Measurements from ENCODE around the gene RAB2B.
"Not testable (repeated sequence)": the region's sequence is repeated elsewhere in the genome, so short reads cannot be mapped to it uniquely, and the experiment has no call there.

RAB2B gene

DNA sequence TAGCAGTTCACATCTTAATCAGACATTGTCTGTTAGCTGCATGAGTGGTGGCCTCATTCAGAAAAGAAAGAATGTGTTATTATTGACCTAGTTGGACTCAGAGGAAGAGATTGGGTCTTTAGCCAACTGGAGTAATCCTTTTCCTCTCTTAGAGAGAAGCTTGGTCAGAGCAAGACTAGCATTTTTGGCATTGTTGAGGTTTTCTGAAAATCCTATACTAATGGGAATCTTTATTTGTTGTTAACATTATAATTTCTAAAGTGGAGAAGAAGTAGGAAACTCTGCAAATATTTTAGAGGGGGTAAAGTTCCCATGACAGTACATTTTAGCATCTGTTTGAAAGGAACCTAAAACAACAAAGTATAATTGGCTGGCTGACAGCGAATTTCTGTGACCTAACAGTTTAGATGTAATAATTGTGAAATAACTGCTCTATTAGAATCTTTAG lies 9.9 kb upstream of the RAB2B start:
- DNase-seq = no peak

DNA sequence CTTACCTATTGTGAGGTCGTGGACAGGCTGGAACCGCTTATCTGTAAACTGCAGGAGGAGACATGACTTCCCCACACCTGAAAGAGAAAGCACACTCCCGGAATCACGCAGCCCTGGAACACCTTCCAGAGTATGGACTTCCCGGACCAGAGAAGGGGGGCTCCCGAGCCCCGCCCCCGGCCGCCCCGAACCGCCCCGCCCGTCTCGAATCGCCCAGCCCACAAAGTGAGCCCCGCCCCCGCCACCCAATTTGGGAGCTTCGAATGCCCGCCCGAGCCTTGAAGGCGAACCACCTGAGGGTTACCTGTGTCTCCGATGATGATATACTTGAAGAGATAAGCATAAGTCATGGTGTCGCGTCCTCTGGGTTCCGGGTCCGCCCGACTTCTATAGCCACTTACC lies 235 bp downstream of the RAB2B start:
- no peak for DNase-seq

- no peak for DNase-seq
Observed at GRCh38 chr14:21475767-21476522, 814 bp downstream of the RAB2B start.

- DNase-seq = no peak
Observed at GRCh38 chr14:21467616-21468015, 9.1 kb downstream of the RAB2B start.

- peak; percentile 100 for DNase-seq
Observed at GRCh38 chr14:21455912-21456667, 20.7 kb downstream of the RAB2B start, which contains the start of gene CHD8. TSS of gene CHD8 (minus strand) at chr14:21456123. CDS start at chr14:21431643, 24,480 bp downstream.

DNA sequence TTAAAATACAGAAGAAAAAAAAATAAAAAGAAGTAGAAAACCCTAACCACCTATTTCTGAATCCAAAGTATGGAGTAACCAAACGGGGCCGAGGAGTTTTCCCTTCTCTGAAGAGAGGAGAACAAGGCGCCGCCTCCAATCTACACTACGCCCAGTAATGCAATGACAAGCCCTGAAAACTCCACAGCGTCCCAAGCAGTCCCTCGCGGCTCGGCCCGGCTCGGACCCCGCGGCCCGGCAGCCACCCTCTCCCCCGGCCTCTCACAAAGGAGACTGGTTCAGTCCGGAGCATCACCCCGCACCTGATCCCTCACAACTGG lies 21.2 kb downstream of the RAB2B start:
- no peak for DNase-seq

DNA sequence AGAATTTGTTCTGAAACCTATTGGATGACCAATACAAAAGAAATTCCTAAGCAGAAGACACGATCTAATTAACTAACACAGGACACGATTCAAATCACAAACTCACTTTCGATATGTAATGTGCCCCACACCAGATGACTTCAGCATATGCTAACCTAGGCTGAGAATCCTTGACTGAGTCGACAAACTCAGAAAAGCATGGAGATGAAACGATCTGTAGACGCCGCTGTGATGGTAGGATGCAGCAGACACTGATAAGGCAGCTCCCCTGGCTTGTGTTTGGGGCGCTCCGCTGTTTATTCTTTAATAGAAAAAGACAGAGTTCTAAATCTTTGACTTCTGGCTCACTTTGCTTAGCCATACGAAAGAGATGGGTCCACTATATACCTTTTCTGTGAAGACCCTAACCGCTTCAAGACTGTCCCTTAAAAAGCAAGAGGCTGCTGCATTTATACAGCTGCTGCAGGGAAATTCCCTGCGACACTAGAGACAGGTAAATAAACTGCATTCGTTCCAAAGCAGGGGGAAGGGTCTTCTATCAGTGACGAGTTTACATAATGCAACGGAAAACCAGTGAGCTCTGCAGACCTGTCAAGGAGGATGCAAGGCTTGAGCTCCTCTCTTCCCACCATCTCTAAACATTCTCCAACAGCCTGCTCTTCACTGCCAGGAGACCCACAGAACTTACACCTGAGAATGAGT lies 21.8 kb downstream of the RAB2B start:
- DNase-seq = peak; percentile 16

GRCh38 chr14:21449899-21450216 lies 26.9 kb downstream of the RAB2B start:
- DNase-seq = no peak

DNA sequence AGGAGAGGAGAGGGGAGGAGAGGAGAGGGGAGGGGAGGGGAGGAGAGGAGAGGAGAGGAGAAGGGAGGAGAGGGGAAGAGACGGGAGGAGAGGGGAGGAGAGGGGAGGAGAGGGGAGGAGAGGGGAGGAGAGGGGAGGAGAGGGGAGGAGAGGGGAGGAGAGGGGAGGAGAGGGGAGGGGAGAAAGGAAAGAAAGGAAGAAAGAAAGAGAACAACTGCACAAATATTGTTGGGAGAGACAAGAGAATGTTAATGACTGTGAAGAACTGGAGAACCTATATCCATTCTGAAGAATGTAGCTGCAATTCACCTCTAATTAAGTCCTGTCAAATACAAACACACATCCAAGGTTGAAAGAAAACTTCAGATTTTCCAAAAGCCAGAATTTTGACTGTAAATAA lies 34.1 kb downstream of the RAB2B start:
- DNase-seq = not testable (repeated sequence)

- peak; percentile 63 for DNase-seq
Observed at GRCh38 chr14:21440859-21441258, 35.9 kb downstream of the RAB2B start.

DNA sequence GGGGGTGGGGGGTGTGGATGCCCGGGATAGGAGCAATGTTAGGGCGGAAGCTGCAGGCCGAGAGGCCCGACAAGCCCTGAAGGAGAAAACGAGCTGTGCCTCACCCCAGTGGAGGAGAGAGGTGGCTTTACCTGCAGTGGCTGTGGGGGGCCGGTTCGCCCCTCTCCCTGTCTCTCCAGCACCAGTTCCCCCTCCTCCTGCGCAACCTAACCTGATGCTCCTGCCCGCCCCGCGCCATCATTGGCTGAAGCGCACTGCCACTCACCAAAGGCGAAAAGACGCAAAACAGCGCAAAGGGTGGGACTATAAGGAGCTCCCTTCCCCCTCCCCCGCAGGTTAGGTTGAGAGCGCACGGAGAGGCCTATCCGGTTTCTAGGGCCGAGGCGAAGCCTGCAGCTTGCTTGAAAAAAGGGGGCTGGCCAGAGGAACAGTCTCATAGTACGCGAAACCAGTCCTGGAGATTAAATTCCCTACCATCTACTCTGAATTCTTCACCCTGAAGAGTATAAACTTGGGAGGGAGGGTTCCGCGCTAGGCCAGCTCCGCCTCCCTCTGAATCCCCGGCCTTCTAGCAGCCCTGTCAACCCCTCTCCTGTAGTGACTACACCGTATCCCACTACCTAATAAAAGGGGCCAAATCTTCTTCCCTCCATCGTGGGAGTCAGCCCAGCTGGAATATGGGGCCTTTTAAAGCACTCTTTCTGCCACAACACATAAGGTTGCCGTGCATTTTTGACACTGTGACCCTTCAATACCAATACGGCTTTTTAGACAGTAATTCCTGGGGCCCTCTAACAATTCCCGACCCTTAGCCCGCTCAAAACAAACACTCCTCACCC lies 39.5 kb downstream of the RAB2B start:
- DNase-seq = peak; percentile 100

GRCh38 chr14:21436567-21437062 lies 40.1 kb downstream of the RAB2B start:
- no peak for DNase-seq

DNA sequence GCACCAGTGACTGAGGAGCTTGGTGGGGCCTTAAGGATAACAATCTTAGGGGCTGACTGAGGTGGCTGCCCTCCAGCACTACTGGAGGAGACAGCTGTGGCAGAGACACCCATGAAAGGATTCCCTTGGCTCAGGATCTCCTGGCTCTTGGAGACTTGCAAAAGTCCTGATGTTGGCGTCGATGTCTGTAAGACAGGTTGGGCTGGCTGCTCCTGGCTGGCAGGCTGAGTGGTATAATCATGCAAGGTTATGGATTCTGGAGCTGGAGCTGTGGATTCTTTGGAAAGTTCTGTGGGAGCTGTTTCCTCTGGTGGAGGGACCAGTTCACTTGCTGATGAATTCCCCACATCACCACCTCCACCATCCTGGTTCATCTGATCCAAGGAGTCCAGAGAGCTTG lies 45.6 kb downstream of the RAB2B start:
- no peak for DNase-seq

- DNase-seq = no peak
Observed at GRCh38 chr14:21428930-21429329, 47.8 kb downstream of the RAB2B start.

DNA sequence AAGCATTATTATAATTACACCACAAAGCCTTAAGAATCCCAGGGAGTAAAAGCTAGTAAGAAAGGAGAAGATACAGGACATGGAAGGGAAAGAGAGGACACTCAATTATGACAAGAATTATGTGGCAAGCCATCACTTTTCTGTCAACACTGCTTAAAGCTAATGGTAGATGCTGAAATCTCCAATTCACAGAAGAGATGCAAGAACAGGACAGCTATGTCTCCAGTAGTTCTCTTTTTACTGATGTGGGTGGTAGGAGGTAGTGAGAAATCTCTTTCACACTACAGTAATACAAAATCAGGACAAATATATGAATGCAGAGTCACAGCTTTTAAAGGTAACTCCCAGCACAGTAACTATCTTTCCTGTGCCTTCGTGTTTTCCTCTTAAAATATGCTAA lies 50.1 kb downstream of the RAB2B start:
- no peak for DNase-seq

- DNase-seq = no peak
Observed at GRCh38 chr14:21419528-21419927, 57.2 kb downstream of the RAB2B start.

- DNase-seq = no peak
Observed at GRCh38 chr14:21415329-21415728, 61.4 kb downstream of the RAB2B start.

GRCh38 chr14:21414137-21414631 lies 62.6 kb downstream of the RAB2B start:
- DNase-seq = no peak

All from hematopoietic multipotent progenitor cell treated with erythropoietin and hydrocortisone succinate and interleukin-3 and kit ligand, for 4 days (in vitro differentiated cells).